Activated T-cell treated with anti-CD3 and anti-CD28 coated beads, Interleukin-2, amount 50 U/mL, for 48 hours (primary cell): ENCODE data around the gene MYRIP.
"Not testable (repeated sequence)": the region's sequence is repeated elsewhere in the genome, so short reads cannot be mapped to it uniquely, and the experiment has no call there.

Experiments used
- DNase-seq, 2 experiments: peaks; one replicate each; pipeline ENCODE4 v3.0.0-alpha.2; 2020

Gene MYRIP

DNA sequence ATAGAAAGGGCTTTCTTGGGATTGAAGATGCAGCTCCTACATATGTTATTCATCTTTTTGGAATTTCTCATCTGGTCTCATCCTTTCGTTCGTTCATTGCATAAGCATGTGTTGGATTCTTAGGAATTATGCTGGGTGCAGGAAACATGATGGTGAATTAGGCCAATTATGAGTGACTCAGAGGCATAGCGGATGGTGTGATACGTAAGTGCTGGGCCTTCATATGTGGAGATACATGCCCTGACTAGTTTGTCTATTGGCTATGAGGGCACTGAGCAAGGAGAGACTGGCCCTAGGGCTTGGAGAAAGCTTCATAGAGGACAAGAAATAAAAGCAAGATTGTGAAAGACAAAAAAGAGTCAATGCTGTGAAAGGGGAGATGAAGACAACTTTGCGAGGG is 235.1 kb downstream of the MYRIP start:
- no peak for DNase-seq

DNA sequence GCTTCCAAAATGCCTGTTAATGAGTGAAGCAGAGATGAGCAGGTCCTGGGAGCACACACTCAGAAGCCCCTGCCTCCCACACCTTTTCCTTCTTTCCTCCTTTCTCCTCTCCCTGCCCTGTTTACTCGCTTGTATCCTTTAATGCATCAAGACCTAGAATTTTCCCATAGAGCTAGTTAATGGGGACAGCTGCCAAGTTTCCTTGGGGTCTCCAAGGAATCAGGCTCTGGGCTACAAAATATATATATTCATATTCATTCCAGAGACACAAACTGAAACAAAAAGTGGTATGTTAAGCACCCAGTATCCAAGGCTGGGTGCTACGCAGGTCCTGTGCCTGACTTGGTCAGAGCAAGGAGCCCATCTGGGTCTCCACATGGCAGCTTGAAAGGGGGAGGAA is 235.6 kb downstream of the MYRIP start:
- DNase-seq = no peak

DNA sequence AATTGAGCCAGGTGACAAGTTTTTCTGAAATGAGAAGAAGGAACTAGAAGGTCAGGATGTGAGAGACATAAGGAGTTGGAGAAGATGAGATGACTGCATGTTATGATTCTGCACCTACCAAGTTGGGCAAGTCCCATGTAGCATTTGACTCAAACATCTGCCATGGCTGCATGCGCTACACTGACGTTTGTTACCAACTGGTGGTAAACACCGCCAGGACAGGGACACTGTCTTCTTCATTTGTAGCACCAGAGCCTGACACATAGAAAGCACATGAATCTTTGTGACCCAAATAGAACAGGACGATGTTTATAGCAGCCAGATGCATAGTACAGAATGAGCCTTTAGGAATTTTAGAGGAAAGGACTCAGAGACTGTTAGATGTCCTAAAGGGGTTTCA is 236.7 kb downstream of the MYRIP start:
- no peak for DNase-seq

DNA sequence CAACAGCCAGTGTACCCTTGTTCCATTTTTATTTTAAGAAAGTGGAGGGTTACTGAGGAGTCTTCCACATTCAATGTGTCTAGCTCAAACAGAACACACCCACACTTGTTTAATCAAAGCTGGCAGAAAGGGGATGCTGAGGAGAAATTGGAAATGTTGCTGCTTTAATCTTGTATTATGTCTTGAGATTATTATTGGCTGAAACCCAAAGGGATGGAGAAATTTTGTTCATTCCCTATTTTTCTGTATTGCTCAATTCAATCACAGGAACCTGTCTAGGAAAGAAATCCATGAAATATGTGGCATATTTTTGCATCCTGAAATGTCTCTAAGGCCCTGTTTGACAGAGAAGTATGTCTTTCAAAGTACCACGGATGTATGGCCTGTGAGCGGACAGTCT is 238.0 kb downstream of the MYRIP start:
- DNase-seq = no peak

DNA sequence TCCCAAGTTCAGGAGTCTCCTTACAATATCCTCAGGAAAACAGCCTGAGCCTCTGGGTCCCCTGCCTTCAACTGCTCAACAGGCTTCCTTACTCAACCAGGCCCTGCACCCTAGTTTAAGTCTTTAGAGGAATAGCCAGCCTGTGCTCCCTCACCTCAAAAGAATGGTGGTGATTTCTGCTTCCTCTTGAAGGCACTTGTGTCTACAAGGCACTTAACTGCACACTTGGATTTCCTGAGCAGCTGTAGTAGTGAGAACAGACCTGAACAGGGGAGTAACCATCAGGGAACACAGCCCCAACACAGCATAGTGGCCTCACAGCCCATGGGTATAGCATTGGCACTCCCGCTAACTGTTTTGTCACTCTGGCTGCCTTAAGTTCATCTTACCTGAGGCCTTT is 244.3 kb downstream of the MYRIP start:
- no peak for DNase-seq

DNA sequence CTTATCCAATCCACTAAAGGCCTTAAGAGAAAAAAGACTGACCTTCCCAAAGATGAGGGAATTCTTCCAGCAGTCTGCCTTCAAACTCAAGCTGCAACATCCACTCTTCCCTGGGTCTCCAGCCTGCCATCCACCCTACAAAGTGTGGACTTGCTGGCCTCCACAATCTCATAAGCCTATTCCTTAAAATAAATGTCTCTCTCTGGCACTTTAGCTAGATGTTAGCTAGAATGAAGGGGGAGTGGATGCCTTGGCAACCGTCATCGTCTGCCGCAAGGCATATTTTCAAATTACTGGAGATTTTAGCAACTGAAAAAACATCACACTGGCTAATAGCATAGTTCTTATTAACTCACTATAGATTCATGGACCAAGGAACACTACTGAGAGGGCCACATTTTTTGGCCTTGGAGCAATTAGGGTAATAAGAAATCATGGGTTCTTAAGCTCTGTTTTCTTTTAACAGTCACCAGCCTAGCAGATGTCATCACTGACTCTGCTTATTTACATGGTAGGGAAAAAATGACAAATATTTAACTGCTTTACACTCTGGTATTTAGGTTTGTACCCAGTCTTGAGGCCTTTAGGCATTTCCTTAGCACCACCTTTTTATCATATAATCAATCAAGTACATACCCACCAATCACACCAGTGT is 245.3 kb downstream of the MYRIP start:
- DNase-seq = no peak

DNA sequence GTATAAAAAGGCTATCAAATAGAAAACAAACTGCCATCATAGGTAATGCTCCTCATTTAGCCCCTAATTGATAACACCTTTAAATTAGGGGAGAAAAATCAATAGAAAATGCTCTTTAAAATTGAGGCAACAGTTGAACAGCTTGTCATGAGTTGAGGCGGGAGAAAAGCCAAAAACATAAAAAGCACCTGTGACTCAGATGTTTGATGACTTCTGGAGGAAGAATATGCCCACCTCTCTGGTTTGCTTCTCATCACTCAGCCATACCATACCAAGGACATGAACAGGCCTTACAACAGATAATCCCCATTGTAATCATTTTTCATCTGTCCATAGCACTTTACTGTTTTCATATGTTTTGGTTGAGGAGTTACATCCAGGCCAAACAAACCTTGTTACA is 246.0 kb downstream of the MYRIP start:
- DNase-seq = no peak

DNA sequence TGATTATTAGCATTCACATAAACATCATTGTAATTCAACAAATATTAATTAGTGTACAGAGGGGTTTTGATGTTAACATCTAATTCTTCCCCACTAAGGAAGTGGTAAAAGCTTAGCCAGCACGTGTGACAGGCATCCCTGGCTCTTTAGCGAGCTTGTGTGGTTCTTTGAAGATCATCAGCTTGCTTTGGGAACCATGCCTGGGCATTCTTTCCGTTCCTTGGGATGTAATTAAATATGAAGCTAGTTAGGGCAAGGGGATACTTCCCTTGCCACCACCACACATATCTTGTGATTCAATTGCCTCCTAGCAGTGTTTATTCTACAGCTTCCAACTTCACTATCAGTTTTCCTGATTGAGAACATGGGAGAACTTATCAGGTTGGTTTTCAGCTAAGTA is 246.5 kb downstream of the MYRIP start:
- DNase-seq = no peak

DNA sequence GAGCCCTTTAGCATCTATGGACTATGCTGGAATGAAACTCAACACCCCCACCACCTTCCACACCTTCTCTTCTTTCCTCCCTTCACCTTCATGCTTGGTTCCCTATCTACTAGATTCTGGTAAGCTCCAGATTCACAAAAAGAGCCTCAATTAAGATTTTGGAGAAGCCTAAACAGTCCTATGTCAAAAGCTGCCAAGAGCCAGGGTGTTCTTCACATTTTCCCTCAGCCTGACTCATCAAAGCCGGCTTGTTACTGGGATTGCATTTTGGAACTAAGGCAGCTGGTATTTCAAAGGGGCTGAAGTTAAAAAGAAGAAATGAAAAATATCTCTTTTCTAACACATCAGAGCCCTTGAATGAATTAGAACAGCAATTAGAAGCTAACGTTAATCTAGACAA is 247.7 kb downstream of the MYRIP start:
- no peak for DNase-seq

DNA sequence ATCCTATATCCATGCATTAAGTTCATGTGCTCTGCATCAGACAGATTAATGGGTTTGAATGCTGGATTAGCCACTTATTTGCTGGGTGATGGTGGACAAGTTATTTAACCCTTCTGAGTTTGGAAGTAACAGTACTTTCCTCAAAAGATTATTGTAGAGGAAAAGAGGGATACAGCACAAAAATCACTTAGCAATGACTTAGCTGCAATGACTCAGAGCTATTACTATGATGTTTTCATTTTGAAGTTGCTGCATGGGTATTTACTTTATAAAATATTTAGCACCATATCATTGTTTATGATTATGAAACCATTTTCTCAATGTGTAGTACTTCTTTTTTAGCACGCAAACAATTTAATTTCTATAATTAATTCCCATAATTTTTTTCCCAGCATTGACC is 248.4 kb downstream of the MYRIP start:
- no peak for DNase-seq

DNA sequence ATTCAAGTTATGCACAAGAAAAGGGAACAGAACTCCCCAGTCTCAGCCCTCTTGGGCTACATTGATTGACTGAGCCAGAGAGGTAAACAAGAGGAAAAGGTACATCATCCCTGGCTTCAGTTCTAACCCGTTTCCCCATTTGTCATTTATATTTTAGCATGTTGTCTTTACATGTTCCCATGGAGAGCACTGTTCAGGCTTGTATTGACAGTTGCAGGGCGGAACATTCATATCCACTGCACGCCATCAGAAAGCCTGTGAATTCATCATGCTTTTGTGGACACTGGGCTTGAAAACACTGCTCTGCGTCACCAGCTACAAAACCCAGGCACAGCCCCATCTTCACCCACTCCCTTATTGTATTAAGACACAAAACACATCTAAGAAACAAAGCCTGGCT is 259.2 kb downstream of the MYRIP start:
- no peak for DNase-seq

DNA sequence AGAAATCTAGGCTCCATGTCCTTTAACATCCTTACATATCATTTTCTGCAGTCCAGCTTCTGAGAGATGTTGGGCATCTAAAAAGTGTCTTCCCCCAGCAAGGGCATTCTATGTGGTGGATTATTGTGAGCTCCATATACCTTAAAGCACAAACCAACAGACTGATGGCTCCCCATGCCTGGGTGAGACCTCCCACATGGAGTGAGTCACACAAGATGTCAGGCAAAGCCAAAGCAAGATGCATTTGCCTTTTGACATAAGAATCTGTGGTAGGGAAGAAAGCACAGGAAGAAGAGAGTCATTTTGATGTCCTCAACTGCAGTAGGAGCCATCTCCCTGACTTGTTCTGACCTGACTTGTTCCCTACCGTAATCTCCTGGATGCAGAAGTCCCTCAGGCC is 261.4 kb downstream of the MYRIP start:
- no peak for DNase-seq

DNA sequence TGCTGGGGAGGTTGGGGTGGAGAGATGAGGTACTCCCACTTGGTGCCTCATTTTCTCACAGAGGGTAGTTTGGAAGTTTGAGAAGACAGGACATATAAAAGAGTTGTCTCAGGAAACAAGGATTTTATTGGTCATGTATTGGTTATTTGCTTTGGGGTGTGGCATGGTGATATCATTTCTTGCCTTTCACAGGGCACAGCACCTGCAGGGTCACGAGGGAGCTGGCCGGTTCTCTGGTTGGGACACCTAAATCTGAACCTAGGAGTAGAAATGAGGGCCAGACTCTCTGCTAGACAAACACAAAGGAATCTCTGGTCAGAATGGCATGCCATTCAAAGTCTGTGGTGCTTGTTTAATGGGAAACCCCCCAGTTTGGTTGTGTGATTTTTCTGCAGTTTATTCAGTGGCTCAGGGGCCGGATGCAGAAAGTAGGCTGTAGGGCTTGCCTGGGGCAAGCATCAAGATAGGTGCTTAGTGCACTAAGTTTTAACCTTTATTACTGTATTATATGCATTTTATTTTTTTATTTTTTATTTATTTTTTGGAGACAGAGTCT is 262.4 kb downstream of the MYRIP start:
- no peak for DNase-seq

DNA sequence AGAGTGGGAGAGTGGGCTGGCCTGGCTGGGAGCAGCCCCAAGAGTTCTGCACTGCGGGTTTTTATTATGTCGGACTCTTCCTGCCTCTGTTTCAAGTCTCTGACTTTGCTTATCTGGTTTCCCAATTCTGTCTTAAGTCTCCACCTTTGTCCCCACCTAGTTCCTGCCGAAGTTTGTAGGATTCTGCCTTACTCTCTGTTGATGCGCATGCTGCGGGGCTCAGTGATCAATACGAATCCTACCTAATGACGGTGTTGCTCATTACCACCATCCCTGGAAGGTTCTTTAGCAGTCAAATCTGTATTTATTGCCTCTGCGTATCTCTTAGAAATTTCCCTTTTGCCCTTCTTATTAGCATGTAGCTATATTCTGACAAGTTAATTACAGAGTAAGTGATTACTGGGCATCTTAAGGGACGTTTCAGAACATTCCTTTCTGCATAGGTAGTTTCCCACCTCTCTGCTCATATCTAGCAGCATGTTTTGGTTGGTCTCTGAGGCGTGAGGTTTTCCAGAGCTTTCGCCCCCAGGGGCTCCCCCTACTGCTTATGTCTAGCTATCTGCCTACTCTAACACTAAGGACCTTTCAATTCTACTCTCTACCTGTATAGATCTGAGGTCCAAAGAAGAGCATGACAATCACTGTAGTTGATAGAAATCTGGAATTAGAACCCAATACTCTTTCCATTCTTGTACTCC is 264.1 kb downstream of the MYRIP start:
- DNase-seq = no peak

DNA sequence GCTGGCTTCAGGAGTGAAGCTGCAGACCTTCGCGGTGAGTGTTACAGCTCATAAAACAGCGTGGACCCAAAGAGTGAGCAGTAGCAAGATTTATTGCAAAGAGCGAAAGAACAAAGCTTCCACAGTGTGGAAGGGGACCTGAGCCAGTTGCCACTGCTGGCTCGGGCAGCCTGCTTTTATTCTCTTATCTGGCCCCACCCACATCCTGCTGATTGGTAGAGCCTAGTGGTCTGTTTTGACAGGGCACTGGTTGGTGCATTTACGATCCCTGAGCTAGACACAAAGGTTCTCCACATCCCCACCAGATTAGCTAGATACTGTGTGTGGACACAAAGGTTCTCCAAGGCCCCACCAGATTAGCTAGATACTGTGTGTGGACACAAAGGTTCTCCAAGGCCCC is 267.7 kb downstream of the MYRIP start:
- not testable (repeated sequence) for DNase-seq

DNA sequence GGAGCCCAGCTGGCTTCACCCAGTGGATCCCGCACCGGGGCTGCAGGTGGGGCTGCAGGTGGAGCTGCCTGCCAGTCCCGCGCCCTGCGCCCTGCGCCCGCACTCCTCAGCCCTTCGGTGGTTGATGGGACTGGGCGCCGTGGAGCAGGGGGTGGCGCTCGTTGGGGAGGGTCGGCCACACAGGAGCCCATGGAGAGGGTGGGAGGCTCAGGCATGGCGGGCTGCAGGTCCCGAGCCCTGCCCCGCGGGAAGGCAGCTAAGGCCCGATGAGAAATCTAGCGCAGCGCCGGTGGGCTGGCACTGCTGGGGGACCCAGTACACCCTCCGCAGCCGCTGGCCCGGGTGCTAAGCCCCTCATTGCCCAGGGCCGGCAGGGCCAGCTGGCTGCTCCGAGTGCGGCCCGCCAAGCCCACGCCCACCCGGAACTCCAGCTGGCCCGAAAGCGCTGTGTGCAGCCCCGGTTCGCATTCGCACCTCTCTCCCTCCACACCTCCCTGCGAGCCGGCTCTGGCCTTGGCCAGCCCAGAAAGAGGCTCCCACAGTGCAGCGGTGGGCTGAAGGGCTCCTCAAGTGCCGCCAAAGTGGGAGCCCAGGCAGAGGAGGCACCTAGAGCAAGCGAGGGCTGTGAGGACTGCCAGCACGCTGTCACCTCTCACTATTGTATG is 268.6 kb downstream of the MYRIP start:
- DNase-seq = not testable (repeated sequence)

DNA sequence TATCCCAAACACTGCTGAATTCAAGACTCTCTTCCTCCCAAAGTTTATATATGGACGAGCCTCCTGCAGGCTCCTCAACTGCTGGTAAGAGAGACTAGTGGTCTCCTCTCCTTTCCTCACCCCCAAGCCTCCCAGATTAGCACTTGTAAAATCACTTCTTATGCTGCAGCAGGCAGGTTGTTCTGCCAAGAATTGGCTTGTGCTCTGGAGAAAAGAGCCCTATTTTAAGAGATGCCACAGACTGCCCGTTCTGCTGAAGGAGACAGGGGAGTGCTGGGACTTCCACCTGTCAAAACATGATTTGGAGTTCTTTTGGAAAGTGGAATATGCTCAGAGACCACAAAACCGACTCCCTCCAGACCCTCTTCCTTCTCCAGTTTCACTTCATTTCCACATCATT is 269.2 kb downstream of the MYRIP start:
- DNase-seq = no peak

DNA sequence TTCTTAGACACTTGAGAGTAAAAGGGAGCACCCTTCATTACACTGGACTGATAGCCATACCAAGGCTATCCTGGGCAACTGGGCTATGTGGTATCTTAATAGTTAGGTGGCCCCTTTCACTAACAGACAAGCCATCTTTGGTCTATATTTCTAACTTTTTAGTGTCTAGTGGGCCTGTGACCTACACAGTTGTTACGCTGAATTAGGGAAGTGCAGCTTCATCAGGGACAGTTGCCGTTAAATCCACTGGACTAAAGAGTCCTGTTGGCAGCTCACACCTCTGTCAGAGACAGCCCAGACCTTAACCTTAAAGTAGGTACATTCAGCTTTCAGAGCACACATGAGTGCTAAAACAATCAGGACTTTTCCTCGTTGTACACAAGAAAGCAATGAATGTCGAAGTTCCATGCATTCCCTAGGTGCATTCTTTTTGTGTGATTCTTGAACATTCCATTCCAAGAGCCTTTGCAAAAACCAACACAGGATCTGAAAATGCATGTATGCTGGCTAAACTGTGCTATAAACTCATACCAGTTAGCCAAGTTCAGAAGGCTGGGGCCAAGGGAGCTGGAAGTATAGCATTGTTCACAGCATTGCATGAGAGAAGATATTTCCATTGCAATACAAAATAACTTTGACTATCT is 269.9 kb downstream of the MYRIP start:
- no peak for DNase-seq

DNA sequence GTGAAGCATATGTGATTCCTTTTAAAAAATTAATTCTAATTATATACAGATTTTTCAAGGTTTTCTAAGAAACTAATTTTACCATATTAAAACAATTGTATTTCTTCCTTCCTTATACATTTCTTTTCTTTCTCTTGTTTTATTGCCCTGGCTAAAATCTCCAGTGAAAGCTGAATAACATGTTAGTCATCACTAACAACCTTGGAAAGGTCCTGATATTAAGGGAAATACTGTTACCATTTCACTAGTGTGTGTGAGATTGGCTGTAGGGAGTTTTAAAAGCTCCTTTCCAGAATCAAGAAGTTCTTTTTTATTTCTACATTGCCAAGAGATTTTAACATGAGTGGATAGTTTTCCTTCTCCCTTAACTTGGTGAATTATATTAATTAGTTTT is 270.4 kb downstream of the MYRIP start:
- DNase-seq = no peak

DNA sequence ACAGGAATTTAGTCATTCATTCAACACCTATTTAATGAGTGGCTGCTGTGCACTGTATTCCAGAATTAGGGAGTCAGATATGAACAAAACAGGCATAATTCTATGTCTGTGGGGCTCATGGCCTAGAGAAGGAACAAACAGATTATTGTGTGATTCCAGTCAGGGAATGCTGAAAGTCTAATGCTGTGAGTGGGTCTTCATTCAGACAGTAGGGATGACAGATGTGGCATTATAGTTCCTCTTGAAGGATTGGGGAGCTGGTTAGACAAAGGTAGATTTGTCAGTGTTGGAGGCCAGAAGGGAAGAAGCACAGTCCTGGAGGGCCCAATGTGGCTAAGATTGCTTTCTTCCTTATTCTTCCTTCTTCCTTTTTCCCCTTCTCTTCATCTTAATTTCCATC is 273.7 kb downstream of the MYRIP start:
- no peak for DNase-seq

DNA sequence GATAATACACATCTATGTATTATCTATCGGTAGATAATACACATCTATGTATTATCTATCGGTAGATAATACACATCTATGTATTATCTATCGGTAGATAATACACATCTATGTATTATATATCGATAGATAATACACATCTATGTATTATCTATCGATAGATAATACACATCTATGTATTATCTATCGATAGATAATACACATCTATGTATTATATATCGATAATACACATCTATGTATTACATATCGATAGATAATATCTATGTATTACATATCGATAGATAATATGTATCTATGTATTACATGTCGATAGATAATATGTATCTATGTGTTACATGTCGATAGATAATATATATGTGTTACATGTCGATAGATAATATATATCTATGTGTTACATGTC is 275.0 kb downstream of the MYRIP start:
- DNase-seq = not testable (repeated sequence)

DNA sequence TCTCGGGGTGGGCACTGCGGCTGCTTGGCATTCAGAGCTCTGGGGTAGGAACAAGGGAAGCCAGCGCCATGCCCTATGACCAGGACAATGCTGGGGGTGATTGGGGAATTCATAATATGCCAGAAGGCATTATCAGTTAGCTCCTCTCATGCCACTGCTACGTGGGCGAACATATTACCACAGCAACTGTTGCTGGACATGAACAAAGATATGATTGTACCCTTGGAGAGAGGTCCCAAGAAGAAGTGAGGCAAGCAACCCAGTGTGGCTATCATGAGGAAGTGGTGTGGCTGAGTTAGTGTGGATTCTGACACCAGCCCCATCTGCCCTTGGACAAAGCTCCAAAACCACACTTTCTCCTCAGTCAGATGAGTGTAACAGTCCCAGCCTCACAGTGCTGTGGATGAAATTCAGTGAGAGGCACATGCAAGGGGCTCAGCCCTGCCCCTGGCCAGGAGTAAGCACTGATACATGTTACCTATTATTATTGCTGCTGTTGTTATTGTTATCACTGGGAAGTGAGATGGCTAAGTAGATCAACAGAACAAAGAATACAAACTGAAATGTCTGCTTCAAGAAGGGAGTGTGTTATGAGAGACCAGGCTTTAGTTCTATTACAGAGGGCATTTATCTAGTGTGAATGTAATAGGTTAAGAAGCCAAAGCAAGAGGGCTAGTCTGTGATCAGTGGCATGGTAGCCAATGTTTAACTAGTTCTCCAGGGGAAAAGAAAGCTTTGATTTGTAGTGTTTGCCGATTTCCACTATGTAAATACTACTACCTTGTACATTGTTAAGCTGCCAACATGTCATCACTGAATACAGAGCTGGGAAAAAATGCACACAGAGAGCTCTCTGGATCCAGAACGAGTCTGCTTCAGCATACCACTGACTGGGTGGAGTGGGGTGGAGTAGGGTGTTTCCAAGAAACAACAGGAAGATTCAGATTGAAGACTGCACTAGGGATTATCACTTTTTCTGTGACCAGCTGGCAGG is 277.8 kb downstream of the MYRIP start:
- DNase-seq = no peak
